Endothelial cell of umbilical vein (primary cell): ENCODE measurements around the gene SLC38A11. TPM values are rescaled to one million over a fixed set of nuclear protein-coding genes. Genes with fewer than 3 reads are reported as not detected.

Source experiments
- BruUV-seq: library from RNA; stranded (reverse); fragments of 400-500 nt; replicated peaks from 2 replicates; lab custom pipeline; 2021; lab: Mats Ljungman, UMichigan
- CTCF ChIA-PET: fragments of 300-600, 350-600 bp; sonication (Branson Sonifier 250); formaldehyde crosslinking; loops from one replicate; lab custom pipeline; 2021; ENCODE audit warnings: antibody characterized with exemption, inconsistent platforms; lab: Charles Lee
- POLR2A ChIA-PET: fragments of 300-600, 350-600 bp; sonication (Branson Sonifier 250); formaldehyde crosslinking; loops from one replicate; lab custom pipeline; 2021; ENCODE audit warnings: antibody characterized with exemption, inconsistent platforms; lab: Charles Lee
- DNase-seq: peaks from one replicate; pipeline ENCODE4 v3.0.0-alpha.2; 2011; ENCODE audit warnings: low read depth, low spot score
- FAIRE-seq: peaks from 2 replicates; lab custom pipeline; 2011; peaks lifted over from hg19 to GRCh38; lab: Jason Lieb, UNC
- H2AFZ ChIP-seq: 2 replicates; pipeline ENCODE4 v1.6.0; 2012; ENCODE audit warnings: low read depth, low read length, control low read depth, inconsistent platforms
- H3K27ac ChIP-seq: 2 replicates; pipeline ENCODE4 v1.5.1; 2011; ENCODE audit warnings: low read depth, mild to moderate bottlenecking, control low read depth, low read length, moderate library complexity; ENCODE audit not compliant: insufficient read depth
- H3K27me3 ChIP-seq, 2 experiments: 2 replicates each; pipeline versions ENCODE4 v1.6.0 to v1.6.1; 2011; ENCODE audit warnings: low read length in 2 of 2, mixed read lengths in 1 of 2; ENCODE audit not compliant: control insufficient read depth in 2 of 2, insufficient read depth in 2 of 2
- H3K36me3 ChIP-seq, 2 experiments: 2 replicates in 1 of 2; 3 replicates in 1 of 2; pipeline ENCODE4 v1.5.1; 2011; ENCODE audit warnings: low read length in 2 of 2, mild to moderate bottlenecking in 1 of 2, moderate library complexity in 1 of 2; ENCODE audit not compliant: control insufficient read depth in 2 of 2, insufficient read depth in 2 of 2; ENCODE audit errors: extremely low read depth in 1 of 2
- H3K4me1 ChIP-seq: 3 replicates; pipeline ENCODE4 v1.5.1; 2011; ENCODE audit warnings: mild to moderate bottlenecking, low read length; ENCODE audit not compliant: control insufficient read depth, insufficient read depth; ENCODE audit errors: extremely low read depth
- H3K4me2 ChIP-seq: 2 replicates; pipeline ENCODE4 v1.6.1; 2011; ENCODE audit warnings: low read length, control low read depth, mixed read lengths; ENCODE audit not compliant: insufficient read depth
- H3K4me3 ChIP-seq, 3 experiments: fragments of 200-600 bp in 1 of 3; sonication (generic), shearing (Covaris generic) in 1 of 3; replicated peaks in 1 of 3; 2 replicates each; pipeline ENCODE4 v1.5.1; 2011 to 2016; ENCODE audit warnings: control low read depth in 3 of 3, low read length in 3 of 3, mild to moderate bottlenecking in 2 of 3, inconsistent platforms in 1 of 3, low read depth in 1 of 3, moderate library complexity in 1 of 3; ENCODE audit not compliant: insufficient read depth in 1 of 3
- H3K79me2 ChIP-seq: 2 replicates; pipeline ENCODE4 v1.6.0; 2012; ENCODE audit warnings: low read length, inconsistent platforms; ENCODE audit not compliant: control insufficient read depth, insufficient read depth
- H3K9ac ChIP-seq: replicated peaks from 2 replicates; pipeline ENCODE3; 2011; ENCODE audit warnings: low read length, control low read depth; ENCODE audit not compliant: insufficient read depth; ENCODE audit errors: extremely low read depth
- H3K9me1 ChIP-seq: replicated peaks from 3 replicates; pipeline ENCODE4 v1.6.0; 2011; ENCODE audit warnings: mild to moderate bottlenecking, low read length; ENCODE audit not compliant: control insufficient read depth, insufficient read depth; ENCODE audit errors: extremely low read depth
- H3K9me3 ChIP-seq: replicated peaks from 2 replicates; pipeline ENCODE4 v1.5.1; 2012; ENCODE audit warnings: low read length, inconsistent platforms; ENCODE audit not compliant: control insufficient read depth, insufficient read depth
- H4K20me1 ChIP-seq: replicated peaks from 2 replicates; pipeline ENCODE3; 2011; ENCODE audit warnings: mild to moderate bottlenecking, low read length; ENCODE audit not compliant: control insufficient read depth, insufficient read depth; ENCODE audit errors: extremely low read depth
- EZH2 ChIP-seq: IDR thresholded peaks from 2 replicates; pipeline ENCODE4 v1.6.1; 2012; ENCODE audit warnings: borderline replicate concordance, low read depth, mild to moderate bottlenecking, moderate library complexity, low read length, inconsistent platforms; ENCODE audit not compliant: severe bottlenecking
- FOS ChIP-seq: IDR thresholded peaks from 2 replicates; pipeline ENCODE4 v1.6.1; 2011; ENCODE audit warnings: mild to moderate bottlenecking, low read length, moderate library complexity, borderline replicate concordance; ENCODE audit not compliant: insufficient read depth
- GATA2 ChIP-seq: IDR thresholded peaks from 2 replicates; pipeline ENCODE4 v1.7.0; 2011; ENCODE audit warnings: low read depth, mild to moderate bottlenecking, moderate library complexity, mixed read lengths, low read length; ENCODE audit not compliant: insufficient read length, insufficient read depth
- JUN ChIP-seq: IDR thresholded peaks from 2 replicates; pipeline ENCODE4 v1.6.1; 2011; ENCODE audit warnings: borderline replicate concordance, low read depth; ENCODE audit not compliant: insufficient read length, insufficient read depth
- MAX ChIP-seq: IDR thresholded peaks from 2 replicates; pipeline ENCODE4 v1.6.1; 2011; ENCODE audit not compliant: insufficient read depth, insufficient read length
- MYC ChIP-seq: IDR thresholded peaks from one replicate; pipeline ENCODE4 v1.6.1; 2011; ENCODE audit warnings: mild to moderate bottlenecking, low read depth, low read length
- POLR2A ChIP-seq: IDR thresholded peaks from 2 replicates; pipeline ENCODE4 v1.6.1; 2012; ENCODE audit warnings: low read depth, mild to moderate bottlenecking, control low read depth, low read length
- dilution Hi-C: fragments of 300-500 bp; cut with MboI; formaldehyde crosslinking; loops from one replicate; pipeline ENCODE4 v1.15.0; 2019; ENCODE audit warnings: low sequenced_read_pairs; ENCODE audit not compliant: extremely low pct_ligation_motif_present
- intact Hi-C: fragments of 100-400 bp; cut with micrococcal nuclease; formaldehyde crosslinking; loops from one replicate; pipeline ENCODE4 v1.10.0; 2022
- polyA plus RNA-seq, 4 experiments: library from polyadenylated mRNA; depleted of rRNA in 3 of 4; stranded (reverse) in 3 of 4; unstranded in 1 of 4; fragments of >200 nt; gene quantifications; 2 replicates each; pipeline versions ENCODE4 v1.2.1 to v1.2.3, GENCODE V29; 2011 to 2012; ENCODE audit warnings: missing spikeins in 1 of 4
- total RNA-seq: library from RNA; stranded (reverse); gene quantifications from 2 replicates; pipeline ENCODE4 v1.2.3, GENCODE V29; 2021
- TF ChIP-seq, protein P1 (sequence below), 2 donors: IDR thresholded peaks; 1 replicate in 1 of 2; 2 replicates in 1 of 2; pipeline ENCODE4 v1.5.1; 2011; ENCODE audit warnings: low read length in 2 of 2, mild to moderate bottlenecking in 2 of 2, moderate library complexity in 2 of 2, control low read depth in 1 of 2, inconsistent platforms in 1 of 2, low read depth in 1 of 2; ENCODE audit not compliant: insufficient read depth in 1 of 2; ENCODE audit errors: extremely low read depth in 1 of 2

The SLC38A11 gene
- total and polyA plus RNA-seq, 2 donors (not counting 3 experiments of a cell fraction or from before 2014, with no cell fraction given), result not detected

DNA sequence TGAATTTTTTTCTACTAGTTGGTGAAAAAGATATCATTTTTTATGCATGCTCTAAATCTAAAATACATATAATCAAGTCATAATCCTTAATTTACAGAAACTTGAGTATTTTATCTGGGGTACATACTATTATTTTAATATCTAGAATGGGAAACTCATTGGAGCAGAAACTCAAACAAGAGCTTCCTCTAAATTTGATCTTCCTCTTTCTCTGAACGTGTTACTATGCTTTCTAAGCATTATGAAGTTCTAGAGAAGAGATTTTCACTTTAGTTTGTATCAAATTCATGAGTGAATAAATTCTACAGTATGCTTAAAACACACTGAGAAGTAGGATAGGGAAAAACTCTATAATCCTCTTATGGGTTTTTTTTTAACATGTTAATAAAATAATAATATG is 20.6 kb upstream of the SLC38A11 start:
- Histone ChIP-seq H3K27me3 (no peaks in the 10 kb centered on the region), H3K9ac (no peak overlapping the region), H3K27ac (no peak overlapping the region), H3K79me2 (no peaks in the 10 kb centered on the region), H3K4me3 (no peak overlapping the region), H3K9me3 (no peaks in the 10 kb centered on the region), H3K9me1 (no peaks in the 10 kb centered on the region), H3K4me2 (no peak overlapping the region), H4K20me1 (no peaks in the 10 kb centered on the region), H3K36me3 (no peaks in the 10 kb centered on the region), H3K4me1 (peaks cover 11% of the 10 kb centered on the region), H2AFZ (no peak overlapping the region)
- FAIRE-seq, result no peak
- intact Hi-C loops (no loop called here), dilution Hi-C loops (no loop called here)
- TF ChIP-seq MAX (no peak), FOS (no peak), POLR2A (no peak), GATA2 (no peak), MYC (no peak), JUN (no peak), EZH2 (no peak)
- TF ChIP-seq, protein P1, sequence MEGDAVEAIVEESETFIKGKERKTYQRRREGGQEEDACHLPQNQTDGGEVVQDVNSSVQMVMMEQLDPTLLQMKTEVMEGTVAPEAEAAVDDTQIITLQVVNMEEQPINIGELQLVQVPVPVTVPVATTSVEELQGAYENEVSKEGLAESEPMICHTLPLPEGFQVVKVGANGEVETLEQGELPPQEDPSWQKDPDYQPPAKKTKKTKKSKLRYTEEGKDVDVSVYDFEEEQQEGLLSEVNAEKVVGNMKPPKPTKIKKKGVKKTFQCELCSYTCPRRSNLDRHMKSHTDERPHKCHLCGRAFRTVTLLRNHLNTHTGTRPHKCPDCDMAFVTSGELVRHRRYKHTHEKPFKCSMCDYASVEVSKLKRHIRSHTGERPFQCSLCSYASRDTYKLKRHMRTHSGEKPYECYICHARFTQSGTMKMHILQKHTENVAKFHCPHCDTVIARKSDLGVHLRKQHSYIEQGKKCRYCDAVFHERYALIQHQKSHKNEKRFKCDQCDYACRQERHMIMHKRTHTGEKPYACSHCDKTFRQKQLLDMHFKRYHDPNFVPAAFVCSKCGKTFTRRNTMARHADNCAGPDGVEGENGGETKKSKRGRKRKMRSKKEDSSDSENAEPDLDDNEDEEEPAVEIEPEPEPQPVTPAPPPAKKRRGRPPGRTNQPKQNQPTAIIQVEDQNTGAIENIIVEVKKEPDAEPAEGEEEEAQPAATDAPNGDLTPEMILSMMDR (IDR thresholded peaks at IDR 0.05; ENCODE audit: extremely low read depth in 1 of 2, insufficient read depth in 1 of 2, low read depth in 1 of 2, low read length in 2 of 2), result no peak
- BruUV-seq, result no TSS peak
- CTCF ChIA-PET, result interaction anchor here (1.6 kb wide), 1 partner anchor 17 kb away, joined by 8 read pairs; no protein-coding TSS in a partner anchor
- DNase-seq, result no peak
- POLR2A ChIA-PET, result no interaction called here
